Pancreas (tissue), 10 donors: Measurements from ENCODE around the gene FHDC1. TPM values are rescaled to one million over a fixed set of nuclear protein-coding genes. Genes with fewer than 3 reads are reported as not detected.
A peak's percentile ranks its signal among the peaks of the same experiment; 100 is the strongest.

Experiments used
- ATAC-seq, 4 donors: fragments of 200-7000 bp; cut with Tn5 transposase; one replicate each; pipeline versions ENCODE4 v1.8.0 to v1.9.1; 2020; ENCODE audit warnings: mild to moderate bottlenecking in 4 of 4, moderate library complexity in 4 of 4
- DNase-seq, 6 donors: peaks; one replicate each; pipeline ENCODE4 v3.0.0-alpha.2; 2020
- FAIRE-seq: peaks from 2 replicates; lab custom pipeline; 2012; peaks lifted over from hg19 to GRCh38; lab: Jason Lieb, UNC
- H3K27ac ChIP-seq, 4 donors: fragments of 200-600 bp; sonication (generic); 1 replicate in 3 of 4; 2 replicates in 1 of 4; pipeline versions ENCODE4 v1.5.0 to v1.8.0; 2020
- H3K27me3 ChIP-seq, 4 donors: fragments of 200-600 bp; one replicate each; pipeline ENCODE4 v1.8.0; 2021
- H3K36me3 ChIP-seq, 3 donors: fragments of 200-600 bp; sonication (generic) in 1 of 3; one replicate each; pipeline versions ENCODE4 v1.5.0 to v1.8.0; 2020 to 2021
- H3K4me1 ChIP-seq, 3 donors: fragments of 200-600 bp; one replicate each; pipeline ENCODE4 v1.8.0; 2021
- H3K4me3 ChIP-seq, 4 donors: fragments of 200-600 bp; sonication (generic) in 2 of 4; one replicate each; pipeline versions ENCODE4 v1.5.0 to v1.8.0; 2020 to 2021
- H3K9me3 ChIP-seq, 4 donors: fragments of 200-600 bp; one replicate each; pipeline ENCODE4 v1.8.0; 2021
- WGBS, 2 donors: extraction: QIAGEN DNeasy Blood & Tissue Kit; methylation state at CpG; one replicate each; pipeline ENCODE4 v1.1.7; 2013; 5-methylcytosine and 5-hydroxymethylcytosine counted together
- intact Hi-C, 3 donors: fragments of 100-400 bp; cut with DNase I; formaldehyde crosslinking; loops; one replicate each; pipeline versions ENCODE4 v1.11.1 to v1.14.2; 2022
- polyA plus RNA-seq, 2 donors: library from polyadenylated mRNA; stranded (reverse); fragments of 200-250 nt; gene quantifications; one replicate each; pipeline ENCODE4 v1.2.3, GENCODE V29; 2013
- total RNA-seq, 6 donors: library from RNA; stranded (reverse); fragmentation: NEBNext Ultra II Directional in 4 of 6; extraction: Animal tissue kit (Norgen Biotek cat#: 25700) in 4 of 6; gene quantifications; one replicate each; pipeline versions ENCODE4 v1.2.1 to v1.2.4, GENCODE V29; 2021 to 2023
- TF ChIP-seq, protein P1 (sequence below), 4 donors: fragments of 200-600 bp; sonication (generic) in 3 of 4; IDR thresholded peaks; one replicate each; pipeline versions ENCODE4 v1.5.0 to v1.8.0; 2021; ENCODE audit warnings: antibody characterized with exemption in 4 of 4
- donor health status: healthy with polysubstance abuse.
- donor health status: DM: no; HTN: no; CAD: no; lungs with moderate emphysema.
- donor health status: DM: no; HTN: no; CAD: no.
- donor health status: control.
- donor health status: control.
- donor health status: Bipolar disorder and iron deficiency.
- donor health status: DM: yes; HTN: yes; CAD: no.
- donor health status: DM: no; HTN: no; CAD: no.
- donor health status: DM: no; HTN: no; CAD: no.
- donor health status: DM: yes; HTN: yes; CAD: no.

FHDC1 gene
- total and polyA plus RNA-seq, 8 donors = 0.68 to 1.5 (median 1.0) TPM

DNA sequence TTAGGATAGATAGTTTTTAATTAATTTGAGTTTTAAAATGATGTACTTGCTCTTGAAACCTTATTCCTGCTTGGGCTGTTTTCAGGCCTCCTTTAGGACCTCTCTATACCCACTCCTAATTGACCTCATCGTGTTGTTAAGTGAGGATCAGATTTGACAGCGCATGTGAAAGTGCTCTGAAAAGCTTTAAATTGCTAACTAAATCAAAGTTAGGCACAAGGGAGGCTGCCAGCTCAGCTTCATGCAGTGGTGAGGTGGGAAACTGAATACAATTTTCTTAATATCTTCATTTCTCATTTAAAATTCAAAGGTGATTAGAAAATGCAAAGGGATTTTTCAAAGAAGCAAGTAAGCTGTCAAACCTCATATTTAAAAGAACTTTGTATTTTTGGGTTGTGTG is 20.0 kb downstream of the FHDC1 start:
- TF ChIP-seq, protein P1, sequence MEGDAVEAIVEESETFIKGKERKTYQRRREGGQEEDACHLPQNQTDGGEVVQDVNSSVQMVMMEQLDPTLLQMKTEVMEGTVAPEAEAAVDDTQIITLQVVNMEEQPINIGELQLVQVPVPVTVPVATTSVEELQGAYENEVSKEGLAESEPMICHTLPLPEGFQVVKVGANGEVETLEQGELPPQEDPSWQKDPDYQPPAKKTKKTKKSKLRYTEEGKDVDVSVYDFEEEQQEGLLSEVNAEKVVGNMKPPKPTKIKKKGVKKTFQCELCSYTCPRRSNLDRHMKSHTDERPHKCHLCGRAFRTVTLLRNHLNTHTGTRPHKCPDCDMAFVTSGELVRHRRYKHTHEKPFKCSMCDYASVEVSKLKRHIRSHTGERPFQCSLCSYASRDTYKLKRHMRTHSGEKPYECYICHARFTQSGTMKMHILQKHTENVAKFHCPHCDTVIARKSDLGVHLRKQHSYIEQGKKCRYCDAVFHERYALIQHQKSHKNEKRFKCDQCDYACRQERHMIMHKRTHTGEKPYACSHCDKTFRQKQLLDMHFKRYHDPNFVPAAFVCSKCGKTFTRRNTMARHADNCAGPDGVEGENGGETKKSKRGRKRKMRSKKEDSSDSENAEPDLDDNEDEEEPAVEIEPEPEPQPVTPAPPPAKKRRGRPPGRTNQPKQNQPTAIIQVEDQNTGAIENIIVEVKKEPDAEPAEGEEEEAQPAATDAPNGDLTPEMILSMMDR (IDR thresholded peaks at IDR 0.05) = no peak
- Histone ChIP-seq H3K4me3 (no peak overlapping the region), H3K27me3 (no peaks in the 10 kb centered on the region), H3K36me3 (no peaks in the 10 kb centered on the region), H3K4me1 (peaks cover 0 to 18% (median 17%) of the 10 kb centered on the region in 3 donors), H3K9me3 (no peaks in the 10 kb centered on the region), H3K27ac (no peak overlapping the region)
- no peak for DNase-seq
- no peak for ATAC-seq
- WGBS, 2 donors = 85 to 92% methylated on average over 2 of the region's 2 CpGs
- intact Hi-C loops = no loop called here
- FAIRE-seq = no peak

DNA sequence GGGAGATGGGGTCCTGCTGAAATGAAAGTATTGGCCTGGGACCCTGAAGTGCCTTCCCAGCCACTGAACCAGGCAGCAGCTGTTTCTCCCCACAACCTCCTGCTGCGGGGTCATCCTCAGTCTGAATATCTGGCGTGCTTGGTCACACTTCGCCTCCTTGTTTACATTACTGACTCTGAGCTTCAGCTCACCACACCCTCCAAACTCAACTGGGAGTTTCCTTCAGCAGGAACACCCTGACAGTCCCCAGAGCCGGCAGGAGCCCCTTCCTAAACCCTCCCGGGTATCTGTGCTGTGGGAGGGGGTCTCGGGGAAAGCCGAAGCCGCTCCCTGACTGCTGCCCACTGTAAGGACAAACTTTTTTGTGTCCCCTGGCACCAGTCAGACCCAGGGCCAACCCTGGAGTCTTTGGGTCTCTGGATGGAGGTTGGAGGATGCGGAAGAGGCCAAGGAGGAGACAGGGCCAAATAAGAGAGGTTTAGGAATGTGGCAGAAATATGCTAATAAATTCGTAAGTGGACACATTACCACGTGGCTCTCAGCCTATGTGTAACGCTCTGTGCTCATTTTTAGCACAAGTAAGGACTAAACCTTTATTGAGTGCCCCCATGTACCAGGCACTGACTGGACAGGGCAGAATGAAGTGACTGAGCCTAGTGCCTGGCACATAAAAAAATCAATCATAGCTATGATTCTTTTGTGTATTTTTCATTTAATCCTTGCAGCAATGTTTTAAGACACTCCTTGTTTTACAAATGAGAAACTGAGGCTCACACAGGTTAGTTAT is 20.7 kb downstream of the FHDC1 start:
- peak; percentile 24 to 45 (median 44) for ATAC-seq
- Histone ChIP-seq H3K27ac (peak overlapping the region in 2 of 4 donors; percentile 25 to 30), H3K4me1 (peaks cover 0 to 17% (median 11%) of the 10 kb centered on the region in 3 donors), H3K4me3 (no peak overlapping the region), H3K36me3 (no peaks in the 10 kb centered on the region), H3K27me3 (no peaks in the 10 kb centered on the region), H3K9me3 (no peaks in the 10 kb centered on the region)
- no peak for DNase-seq
- intact Hi-C loops = no loop called here
- WGBS, 2 donors = 77 to 80% methylated on average over 12 of the region's 12 CpGs
- TF ChIP-seq, protein P1 (IDR thresholded peaks at IDR 0.05) = no peak
- no peak for FAIRE-seq

DNA sequence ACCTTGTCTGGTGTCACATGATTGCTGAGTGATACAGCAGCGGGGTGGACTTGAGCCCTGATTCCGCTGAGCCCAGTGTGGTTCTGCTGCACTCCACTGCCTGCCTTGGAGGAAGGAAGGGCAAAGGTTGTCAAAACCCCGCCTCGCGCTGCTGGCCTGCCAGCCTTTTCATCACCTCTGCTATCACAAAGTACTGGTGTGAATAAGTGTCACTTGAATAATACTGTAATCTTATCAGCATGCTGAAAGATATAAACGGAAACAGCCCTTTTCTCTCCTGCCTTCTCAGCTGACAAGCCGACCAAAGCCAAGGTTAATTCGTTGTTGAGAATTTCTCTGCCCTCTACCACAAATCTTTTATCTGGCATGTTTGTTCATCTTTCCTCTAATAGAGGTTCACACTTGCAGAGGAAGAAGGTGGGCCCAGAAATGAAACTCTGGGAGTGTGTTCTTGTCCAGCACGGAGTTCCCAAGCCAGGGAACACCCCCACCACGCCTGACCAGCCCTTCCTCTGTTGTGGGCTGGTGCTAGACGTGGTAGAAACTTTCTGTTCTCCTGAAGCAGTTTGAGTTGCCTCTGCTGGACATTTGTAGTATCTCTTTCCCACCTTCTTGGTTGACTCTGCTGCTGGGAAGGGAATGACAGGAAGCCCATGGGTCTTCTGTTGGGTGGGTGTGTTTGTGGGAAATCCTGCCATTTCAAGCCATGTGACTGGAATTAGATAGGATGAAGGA is 21.5 kb downstream of the FHDC1 start:
- whole genome bisulfite sequencing, 2 donors = 15 to 19% methylated on average over 11 of the region's 11 CpGs
- no peak for FAIRE-seq
- TF ChIP-seq, protein P1 (IDR thresholded peaks at IDR 0.05) = no peak
- Histone ChIP-seq H3K27ac (peak overlapping the region in 2 of 4 donors; percentile 25 to 30), H3K27me3 (no peaks in the 10 kb centered on the region), H3K9me3 (no peaks in the 10 kb centered on the region), H3K4me1 (peaks cover 0 to 17% (median 11%) of the 10 kb centered on the region in 3 donors), H3K4me3 (no peak overlapping the region), H3K36me3 (no peaks in the 10 kb centered on the region)
- ATAC-seq = peak; percentile 86 to 96 (median 92)
- DNase-seq = peak in 5 of 6 donors; percentile 40 to 72 (median 54)
- intact Hi-C loops = no loop called here

GRCh38 chr4:152959080-152959479 is 23.0 kb downstream of the FHDC1 start:
- no peak for DNase-seq
- no peak for ATAC-seq

More at GRCh38 chr4:152959080-152959479, 23.0 kb downstream of the FHDC1 start:
- intact Hi-C loops = no loop called here
- Histone ChIP-seq H3K4me3 (no peak overlapping the region), H3K27me3 (no peaks in the 10 kb centered on the region), H3K9me3 (no peaks in the 10 kb centered on the region), H3K36me3 (no peaks in the 10 kb centered on the region), H3K27ac (no peak overlapping the region), H3K4me1 (peaks cover 0 to 17% (median 11%) of the 10 kb centered on the region in 3 donors)
- TF ChIP-seq, protein P1 (IDR thresholded peaks at IDR 0.05) = no peak
- WGBS, 2 donors = 90% methylated on average over 2 of the region's 2 CpGs
- no peak for FAIRE-seq
